ENCODE measurements around the gene SLC34A3. TPM values are rescaled to one million over a fixed set of nuclear protein-coding genes. Genes with fewer than 3 reads are reported as not detected.
A peak's percentile ranks its signal among the peaks of the same experiment; 100 is the strongest.

The SLC34A3 gene
- total RNA-seq, 1 donor from 2014 or later: not detected

DNA sequence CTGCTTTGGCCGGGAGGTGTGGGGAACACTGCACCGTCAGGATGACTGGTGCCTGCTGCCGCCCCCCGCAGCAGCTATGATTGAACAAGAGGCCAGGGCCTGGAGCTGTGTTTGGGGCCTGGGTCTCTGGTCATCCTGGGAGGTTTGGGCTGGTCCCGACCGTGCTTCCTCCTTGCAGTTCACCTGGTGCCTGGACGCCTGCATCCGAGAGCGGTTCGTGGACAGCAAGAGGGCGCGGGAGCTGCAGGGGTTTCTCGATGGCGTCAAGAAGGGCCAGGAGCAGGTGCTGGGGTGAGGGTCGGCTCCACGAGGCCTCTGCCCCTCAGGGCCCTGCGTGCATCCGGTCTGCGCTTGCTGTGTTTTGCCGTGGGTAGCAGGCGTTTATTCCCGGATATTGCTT lies 33.4 kb downstream of the SLC34A3 start:
- no peak overlapping the region for H3K27ac Mint-ChIP-seq (ENCODE audit: unreplicated experiment)
- no peaks in the 10 kb centered on the region for H3K27me3 Mint-ChIP-seq (ENCODE audit: low read depth)
- TF ChIP-seq, protein P1, sequence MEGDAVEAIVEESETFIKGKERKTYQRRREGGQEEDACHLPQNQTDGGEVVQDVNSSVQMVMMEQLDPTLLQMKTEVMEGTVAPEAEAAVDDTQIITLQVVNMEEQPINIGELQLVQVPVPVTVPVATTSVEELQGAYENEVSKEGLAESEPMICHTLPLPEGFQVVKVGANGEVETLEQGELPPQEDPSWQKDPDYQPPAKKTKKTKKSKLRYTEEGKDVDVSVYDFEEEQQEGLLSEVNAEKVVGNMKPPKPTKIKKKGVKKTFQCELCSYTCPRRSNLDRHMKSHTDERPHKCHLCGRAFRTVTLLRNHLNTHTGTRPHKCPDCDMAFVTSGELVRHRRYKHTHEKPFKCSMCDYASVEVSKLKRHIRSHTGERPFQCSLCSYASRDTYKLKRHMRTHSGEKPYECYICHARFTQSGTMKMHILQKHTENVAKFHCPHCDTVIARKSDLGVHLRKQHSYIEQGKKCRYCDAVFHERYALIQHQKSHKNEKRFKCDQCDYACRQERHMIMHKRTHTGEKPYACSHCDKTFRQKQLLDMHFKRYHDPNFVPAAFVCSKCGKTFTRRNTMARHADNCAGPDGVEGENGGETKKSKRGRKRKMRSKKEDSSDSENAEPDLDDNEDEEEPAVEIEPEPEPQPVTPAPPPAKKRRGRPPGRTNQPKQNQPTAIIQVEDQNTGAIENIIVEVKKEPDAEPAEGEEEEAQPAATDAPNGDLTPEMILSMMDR (conservative IDR thresholded peaks at IDR 0.05): no peak
- H3K4me1 Mint-ChIP-seq: peaks cover 10% of the 10 kb centered on the region
- no peak for DNase-seq (ENCODE audit: low read depth, low spot score)
- no peak overlapping the region for H3K4me3 Mint-ChIP-seq
- peaks cover 10% of the 10 kb centered on the region for H3K36me3 Mint-ChIP-seq (ENCODE audit: low read depth)
- H3K9me3 Mint-ChIP-seq: no peaks in the 10 kb centered on the region

DNA sequence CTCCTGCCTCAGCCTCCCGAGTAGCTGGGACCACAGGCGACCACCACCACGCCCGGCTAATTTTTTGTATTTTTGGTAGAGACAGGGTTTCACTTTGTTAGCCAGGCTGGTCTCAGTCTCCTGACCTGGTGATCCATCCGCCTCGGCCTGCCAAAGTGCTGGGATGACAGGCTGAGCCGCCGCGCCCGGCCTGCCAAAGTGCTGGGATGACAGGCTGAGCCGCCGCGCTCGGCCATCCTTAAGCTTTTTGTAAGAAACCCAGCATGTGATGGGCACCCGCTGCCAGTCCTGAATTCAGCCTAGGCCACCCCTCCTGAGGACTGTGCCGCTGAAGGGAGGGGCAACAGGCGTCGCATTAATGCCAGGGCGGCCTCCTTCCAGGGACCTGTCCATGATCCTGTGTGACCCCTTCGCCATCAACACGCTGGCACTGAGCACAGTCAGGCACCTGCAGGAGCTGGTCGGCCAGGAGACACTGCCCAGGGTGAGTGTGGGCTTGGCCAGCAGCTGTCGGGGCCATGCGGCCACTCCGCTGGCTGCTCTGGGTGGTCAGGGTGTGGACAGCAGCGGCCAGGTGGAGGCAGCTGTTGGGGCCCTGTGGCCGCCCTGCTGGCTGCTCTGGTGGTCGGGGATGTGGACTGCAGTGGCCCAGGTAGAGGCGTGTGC lies 34.9 kb downstream of the SLC34A3 start:
- Mint-ChIP-seq H3K4me1 (peaks cover 10% of the 10 kb centered on the region), H3K4me3 (no peak overlapping the region), H3K36me3 (ENCODE audit: low read depth) (peaks cover 12% of the 10 kb centered on the region), H3K27ac (ENCODE audit: unreplicated experiment) (no peak overlapping the region), H3K27me3 (ENCODE audit: low read depth) (no peaks in the 10 kb centered on the region), H3K9me3 (no peaks in the 10 kb centered on the region)
- TF ChIP-seq, protein P1 (conservative IDR thresholded peaks at IDR 0.05): no peak
- DNase-seq (ENCODE audit: low read depth, low spot score): no peak

DNA sequence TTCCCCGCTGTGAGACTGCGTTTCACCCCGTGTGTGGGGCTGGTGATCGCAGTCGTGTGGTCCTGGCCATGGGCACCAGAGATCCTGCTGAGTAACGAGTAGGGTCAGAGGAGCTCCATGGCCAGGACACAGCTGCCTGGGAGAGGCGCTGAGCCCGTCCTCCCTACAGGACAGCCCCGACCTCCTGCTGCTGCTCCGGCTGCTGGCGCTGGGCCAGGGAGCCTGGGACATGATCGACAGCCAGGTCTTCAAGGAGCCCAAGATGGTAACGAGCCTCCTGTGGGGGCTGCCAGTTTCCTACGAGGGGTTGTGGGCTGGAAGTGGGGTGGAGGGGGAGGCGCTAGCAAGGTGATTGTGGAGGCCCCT lies 35.4 kb downstream of the SLC34A3 start:
- Mint-ChIP-seq H3K27me3 (ENCODE audit: low read depth) (no peaks in the 10 kb centered on the region), H3K36me3 (ENCODE audit: low read depth) (peaks cover 12% of the 10 kb centered on the region), H3K27ac (ENCODE audit: unreplicated experiment) (no peak overlapping the region), H3K4me1 (peaks cover 10% of the 10 kb centered on the region), H3K4me3 (no peak overlapping the region), H3K9me3 (no peaks in the 10 kb centered on the region)
- TF ChIP-seq, protein P1 (conservative IDR thresholded peaks at IDR 0.05): no peak
- no peak for DNase-seq (ENCODE audit: low read depth, low spot score)

DNA sequence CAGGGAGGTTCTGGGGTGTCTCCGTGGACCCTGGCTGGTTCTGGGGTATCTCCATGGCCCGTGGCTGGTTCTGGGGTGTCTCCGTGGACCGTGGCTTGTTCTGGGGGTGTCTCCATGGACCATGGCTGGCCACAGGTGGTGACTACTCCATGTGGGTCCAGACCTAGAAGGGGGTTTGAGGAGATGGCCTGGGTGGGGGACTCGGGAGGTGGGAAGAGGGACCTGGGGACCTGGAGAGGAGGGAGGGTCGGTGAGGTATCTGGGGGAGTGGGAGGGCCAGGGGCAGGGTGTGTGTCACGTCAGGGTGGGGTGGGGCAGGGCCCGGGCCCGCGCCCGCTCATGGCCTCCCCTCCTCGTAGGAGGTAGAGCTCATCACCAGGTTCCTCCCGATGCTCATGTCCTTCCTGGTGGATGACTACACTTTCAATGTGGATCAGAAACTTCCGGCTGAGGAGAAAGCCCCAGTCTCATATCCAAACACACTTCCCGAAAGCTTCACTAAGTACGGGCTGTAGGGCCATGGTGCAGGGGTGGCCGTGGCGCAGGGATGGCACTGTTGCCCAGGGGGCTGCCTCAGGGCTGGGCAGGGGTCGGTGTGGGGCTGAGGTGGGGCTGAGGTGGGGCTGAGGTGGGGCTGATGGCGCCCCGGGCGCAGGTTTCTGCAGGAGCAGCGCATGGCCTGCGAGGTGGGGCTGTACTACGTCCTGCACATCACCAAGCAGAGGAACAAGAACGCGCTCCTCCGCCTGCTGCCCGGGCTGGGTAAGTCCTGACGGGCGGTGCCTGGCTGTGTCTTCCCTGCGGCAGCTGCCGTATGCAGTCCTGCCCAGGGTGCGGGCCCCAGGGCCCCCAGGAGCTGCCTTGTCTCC lies 36.1 kb downstream of the SLC34A3 start:
- Mint-ChIP-seq H3K27me3 (ENCODE audit: low read depth) (no peaks in the 10 kb centered on the region), H3K27ac (ENCODE audit: unreplicated experiment) (no peak overlapping the region), H3K4me1 (peaks cover 7% of the 10 kb centered on the region), H3K36me3 (ENCODE audit: low read depth) (peaks cover 7% of the 10 kb centered on the region), H3K4me3 (no peak overlapping the region), H3K9me3 (no peaks in the 10 kb centered on the region)
- DNase-seq (ENCODE audit: low read depth, low spot score): no peak
- TF ChIP-seq, protein P1 (conservative IDR thresholded peaks at IDR 0.05): no peak

DNA sequence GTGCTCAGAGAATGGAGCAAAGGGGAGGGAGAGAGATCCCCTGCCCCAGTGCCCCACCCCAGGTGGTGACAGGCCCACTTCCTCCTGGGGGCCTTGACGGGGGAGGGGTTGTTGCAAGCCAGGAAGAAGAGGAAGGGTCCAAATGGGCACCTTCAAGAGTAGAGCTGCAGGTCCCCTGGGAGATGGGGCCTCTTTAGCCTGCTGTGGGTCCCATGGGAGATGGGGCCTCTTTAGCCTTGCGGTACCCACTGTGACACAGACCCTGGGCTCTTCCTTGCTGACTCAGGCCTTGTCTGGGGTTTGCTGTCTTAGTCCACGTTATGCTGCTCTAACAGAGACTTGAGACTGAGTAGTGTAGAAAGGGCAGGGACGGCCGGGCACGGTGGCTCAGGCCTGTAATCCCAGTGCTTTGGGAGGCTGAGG lies 37.2 kb downstream of the SLC34A3 start:
- peaks cover 6% of the 10 kb centered on the region for H3K36me3 Mint-ChIP-seq (ENCODE audit: low read depth)
- H3K27ac Mint-ChIP-seq (ENCODE audit: unreplicated experiment): peak overlapping the region; percentile 67
- H3K4me3 Mint-ChIP-seq: peak overlapping the region; percentile 24
- H3K27me3 Mint-ChIP-seq (ENCODE audit: low read depth): no peaks in the 10 kb centered on the region
- TF ChIP-seq, protein P1 (conservative IDR thresholded peaks at IDR 0.05): no peak
- H3K9me3 Mint-ChIP-seq: no peaks in the 10 kb centered on the region
- H3K4me1 Mint-ChIP-seq: peaks cover 5% of the 10 kb centered on the region
- no peak for DNase-seq (ENCODE audit: low read depth, low spot score)

All from neural crest cell (in vitro differentiated cells).